Brain microvascular endothelial cell (primary cell): ENCODE results near the gene ATP13A4.

Experiments
- DNase-seq: peaks from one replicate; pipeline ENCODE4 v3.0.0-alpha.2; 2020
- H3K27ac ChIP-seq: fragments of 250-450 bp; sonication (Bioruptor Pico); 2 replicates; pipeline ENCODE4 v1.5.1; 2020; ENCODE audit warnings: mild to moderate bottlenecking, moderate library complexity
- H3K27me3 ChIP-seq: fragments of 250-450 bp; sonication (Bioruptor Pico); replicated peaks from 2 replicates; pipeline ENCODE4 v1.5.1; 2020; ENCODE audit warnings: mild to moderate bottlenecking
- H3K36me3 ChIP-seq: fragments of 250-450 bp; sonication (Bioruptor Pico); replicated peaks from 2 replicates; pipeline ENCODE4 v1.5.1; 2020; ENCODE audit warnings: mild to moderate bottlenecking
- H3K4me3 ChIP-seq: 2 replicates; pipeline ENCODE4 v1.5.1; 2011; ENCODE audit warnings: low read depth, mild to moderate bottlenecking, control low read depth, low read length, moderate library complexity
- in situ Hi-C: cut with HindIII; loops from 2 replicates; pipeline ENCODE4 v1.10.0; 2017; ENCODE audit warnings: low sequenced_read_pairs, low pct_ligation_motif_present
- TF ChIP-seq, protein P1 (sequence below): IDR thresholded peaks from 2 replicates; pipeline ENCODE4 v1.5.1; 2011; ENCODE audit warnings: low read depth, mild to moderate bottlenecking, moderate library complexity, low read length, control low read depth, inconsistent platforms; ENCODE audit errors: missing control alignments

Gene ATP13A4, protein sequence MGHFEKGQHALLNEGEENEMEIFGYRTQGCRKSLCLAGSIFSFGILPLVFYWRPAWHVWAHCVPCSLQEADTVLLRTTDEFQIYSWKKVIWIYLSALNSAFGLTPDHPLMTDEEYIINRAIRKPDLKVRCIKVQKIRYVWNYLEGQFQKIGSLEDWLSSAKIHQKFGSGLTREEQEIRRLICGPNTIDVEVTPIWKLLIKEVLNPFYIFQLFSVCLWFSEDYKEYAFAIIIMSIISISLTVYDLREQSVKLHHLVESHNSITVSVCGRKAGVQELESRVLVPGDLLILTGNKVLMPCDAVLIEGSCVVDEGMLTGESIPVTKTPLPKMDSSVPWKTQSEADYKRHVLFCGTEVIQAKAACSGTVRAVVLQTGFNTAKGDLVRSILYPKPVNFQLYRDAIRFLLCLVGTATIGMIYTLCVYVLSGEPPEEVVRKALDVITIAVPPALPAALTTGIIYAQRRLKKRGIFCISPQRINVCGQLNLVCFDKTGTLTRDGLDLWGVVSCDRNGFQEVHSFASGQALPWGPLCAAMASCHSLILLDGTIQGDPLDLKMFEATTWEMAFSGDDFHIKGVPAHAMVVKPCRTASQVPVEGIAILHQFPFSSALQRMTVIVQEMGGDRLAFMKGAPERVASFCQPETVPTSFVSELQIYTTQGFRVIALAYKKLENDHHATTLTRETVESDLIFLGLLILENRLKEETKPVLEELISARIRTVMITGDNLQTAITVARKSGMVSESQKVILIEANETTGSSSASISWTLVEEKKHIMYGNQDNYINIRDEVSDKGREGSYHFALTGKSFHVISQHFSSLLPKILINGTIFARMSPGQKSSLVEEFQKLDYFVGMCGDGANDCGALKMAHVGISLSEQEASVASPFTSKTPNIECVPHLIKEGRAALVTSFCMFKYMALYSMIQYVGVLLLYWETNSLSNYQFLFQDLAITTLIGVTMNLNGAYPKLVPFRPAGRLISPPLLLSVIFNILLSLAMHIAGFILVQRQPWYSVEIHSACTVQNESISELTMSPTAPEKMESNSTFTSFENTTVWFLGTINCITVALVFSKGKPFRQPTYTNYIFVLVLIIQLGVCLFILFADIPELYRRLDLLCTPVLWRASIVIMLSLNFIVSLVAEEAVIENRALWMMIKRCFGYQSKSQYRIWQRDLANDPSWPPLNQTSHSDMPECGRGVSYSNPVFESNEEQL

DNA sequence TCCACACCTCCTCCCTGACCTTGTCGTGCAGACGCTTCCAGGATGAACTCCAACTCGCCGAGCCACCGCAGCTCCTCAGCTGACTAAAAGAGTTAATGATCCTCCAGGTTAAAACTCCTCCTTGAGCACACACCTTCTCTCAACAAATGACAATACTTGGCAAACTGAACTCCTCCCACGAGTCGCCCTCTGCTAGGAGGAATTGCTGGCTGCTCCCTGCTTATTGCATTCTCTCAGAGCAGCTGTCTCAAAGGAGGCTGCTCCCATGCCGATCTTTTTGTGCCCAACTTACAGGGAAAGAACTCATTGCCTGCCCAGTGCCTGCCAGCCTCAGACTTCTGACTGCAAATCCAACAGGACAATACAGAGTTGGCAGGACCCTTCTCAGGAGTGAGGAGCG is at the start of gene ATP13A4:
TSS of gene ATP13A4 (minus strand) at position 85 of the 400 bp plus-strand sequence. CDS start 96 bp downstream, outside the sequence.
- no peak within 1 kb of the TSS for H3K27ac ChIP-seq
- H3K27me3 ChIP-seq, result no peaks in the 10 kb centered on the region
- in situ Hi-C loops, result no loop called here
- no peak for DNase-seq
- H3K4me3 ChIP-seq, result no peak within 1 kb of the TSS
- TF ChIP-seq, protein P1, sequence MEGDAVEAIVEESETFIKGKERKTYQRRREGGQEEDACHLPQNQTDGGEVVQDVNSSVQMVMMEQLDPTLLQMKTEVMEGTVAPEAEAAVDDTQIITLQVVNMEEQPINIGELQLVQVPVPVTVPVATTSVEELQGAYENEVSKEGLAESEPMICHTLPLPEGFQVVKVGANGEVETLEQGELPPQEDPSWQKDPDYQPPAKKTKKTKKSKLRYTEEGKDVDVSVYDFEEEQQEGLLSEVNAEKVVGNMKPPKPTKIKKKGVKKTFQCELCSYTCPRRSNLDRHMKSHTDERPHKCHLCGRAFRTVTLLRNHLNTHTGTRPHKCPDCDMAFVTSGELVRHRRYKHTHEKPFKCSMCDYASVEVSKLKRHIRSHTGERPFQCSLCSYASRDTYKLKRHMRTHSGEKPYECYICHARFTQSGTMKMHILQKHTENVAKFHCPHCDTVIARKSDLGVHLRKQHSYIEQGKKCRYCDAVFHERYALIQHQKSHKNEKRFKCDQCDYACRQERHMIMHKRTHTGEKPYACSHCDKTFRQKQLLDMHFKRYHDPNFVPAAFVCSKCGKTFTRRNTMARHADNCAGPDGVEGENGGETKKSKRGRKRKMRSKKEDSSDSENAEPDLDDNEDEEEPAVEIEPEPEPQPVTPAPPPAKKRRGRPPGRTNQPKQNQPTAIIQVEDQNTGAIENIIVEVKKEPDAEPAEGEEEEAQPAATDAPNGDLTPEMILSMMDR, result no peak
- no peaks in the 10 kb centered on the region for H3K36me3 ChIP-seq

DNA sequence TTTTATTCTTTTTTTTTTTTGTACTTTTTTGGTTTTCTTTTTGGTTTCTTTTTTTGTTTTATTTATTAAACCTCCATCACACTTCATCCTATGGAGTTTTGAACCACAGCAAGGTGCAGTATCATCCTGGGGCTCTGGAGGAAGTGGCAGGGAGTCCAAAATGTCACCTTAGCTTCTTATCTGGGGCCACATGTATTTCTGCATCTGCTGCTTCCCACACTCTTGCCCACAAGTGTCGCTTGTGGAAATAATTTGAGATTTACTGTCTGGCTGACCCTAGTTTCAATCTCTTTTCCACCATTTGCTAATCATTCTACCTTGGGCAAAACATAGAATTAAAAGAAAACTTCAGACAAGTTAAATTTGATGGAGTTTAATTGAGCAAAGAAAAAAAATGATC is 44.7 kb upstream of the ATP13A4 start:
- no peak for DNase-seq
- no peak overlapping the region for H3K4me3 ChIP-seq
- TF ChIP-seq, protein P1, result no peak
- H3K27ac ChIP-seq, result no peak overlapping the region
- no peaks in the 10 kb centered on the region for H3K27me3 ChIP-seq
- in situ Hi-C loops, result loop anchor here (25.0 kb wide), 1 partner anchor 787 kb away; no protein-coding TSS in a partner anchor
- peaks cover 8% of the 10 kb centered on the region for H3K36me3 ChIP-seq

DNA sequence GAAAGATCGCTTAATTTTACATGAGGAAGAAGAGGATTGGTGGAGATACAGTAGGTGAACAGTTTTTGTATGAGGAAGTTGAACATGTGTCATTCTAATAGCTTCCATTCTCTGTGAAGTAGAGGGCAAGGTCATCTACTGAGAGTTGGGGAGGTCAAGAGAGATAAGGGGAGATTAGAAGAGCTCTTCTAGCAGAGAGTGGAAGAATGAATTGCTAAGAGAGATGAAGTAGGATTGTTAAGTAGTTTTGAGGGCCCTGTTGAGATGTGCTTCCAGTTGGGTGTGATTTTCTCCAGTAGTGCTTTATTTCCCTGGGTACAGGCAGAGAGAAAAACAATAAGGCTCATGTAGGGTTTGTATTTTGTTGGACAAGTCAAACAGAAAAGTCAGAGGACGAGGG is 43.5 kb upstream of the ATP13A4 start:
- Histone ChIP-seq H3K27me3 (no peaks in the 10 kb centered on the region), H3K4me3 (no peak overlapping the region), H3K36me3 (peaks cover 8% of the 10 kb centered on the region), H3K27ac (no peak overlapping the region)
- in situ Hi-C loops, result loop anchor here (25.0 kb wide), 1 partner anchor 786 kb away; no protein-coding TSS in a partner anchor
- DNase-seq, result no peak
- TF ChIP-seq, protein P1, result no peak

DNA sequence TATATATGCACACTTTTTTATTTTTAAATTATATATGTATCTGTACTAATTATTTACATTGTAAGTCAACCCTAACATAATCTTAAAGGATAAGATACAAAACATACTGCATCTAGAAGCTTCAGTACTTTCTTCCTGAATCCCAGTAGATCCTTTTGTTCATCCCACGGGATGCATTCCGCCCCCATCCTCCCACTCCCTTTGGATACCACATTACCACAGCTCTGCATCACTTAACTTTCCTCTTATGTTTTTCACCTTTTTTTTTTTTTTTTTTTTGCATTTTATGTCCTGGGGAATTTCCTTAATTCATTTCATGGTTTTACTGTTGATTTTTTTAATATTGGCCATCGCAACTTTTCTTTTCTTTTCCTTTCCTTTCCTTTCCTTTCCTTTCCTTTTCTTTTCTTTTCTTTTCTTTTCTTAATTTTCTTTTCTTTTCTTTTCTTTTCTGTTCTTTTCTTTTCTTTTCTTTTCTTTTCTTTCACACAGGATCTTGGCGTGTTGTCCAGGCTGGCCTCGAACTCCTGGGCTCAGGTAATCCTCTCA is 41.3 kb upstream of the ATP13A4 start:
- no peak for DNase-seq
- TF ChIP-seq, protein P1, result no peak
- Histone ChIP-seq H3K27me3 (no peaks in the 10 kb centered on the region), H3K27ac (no peak overlapping the region), H3K4me3 (no peak overlapping the region), H3K36me3 (peaks cover 7% of the 10 kb centered on the region)
- in situ Hi-C loops, result loop anchor here (25.0 kb wide), 1 partner anchor 784 kb away; no protein-coding TSS in a partner anchor
